HG03025 (cell line): ENCODE measurements around the gene RASAL2.

Experiments
- ATAC-seq: cut with Tn5 transposase; IDR thresholded peaks from one replicate; pipeline ENCODE4 v1.9.1; 2021; ENCODE audit warnings: mild to moderate bottlenecking, moderate library complexity; ENCODE audit not compliant: unreplicated experiment, low FRiP score

Gene RASAL2

DNA sequence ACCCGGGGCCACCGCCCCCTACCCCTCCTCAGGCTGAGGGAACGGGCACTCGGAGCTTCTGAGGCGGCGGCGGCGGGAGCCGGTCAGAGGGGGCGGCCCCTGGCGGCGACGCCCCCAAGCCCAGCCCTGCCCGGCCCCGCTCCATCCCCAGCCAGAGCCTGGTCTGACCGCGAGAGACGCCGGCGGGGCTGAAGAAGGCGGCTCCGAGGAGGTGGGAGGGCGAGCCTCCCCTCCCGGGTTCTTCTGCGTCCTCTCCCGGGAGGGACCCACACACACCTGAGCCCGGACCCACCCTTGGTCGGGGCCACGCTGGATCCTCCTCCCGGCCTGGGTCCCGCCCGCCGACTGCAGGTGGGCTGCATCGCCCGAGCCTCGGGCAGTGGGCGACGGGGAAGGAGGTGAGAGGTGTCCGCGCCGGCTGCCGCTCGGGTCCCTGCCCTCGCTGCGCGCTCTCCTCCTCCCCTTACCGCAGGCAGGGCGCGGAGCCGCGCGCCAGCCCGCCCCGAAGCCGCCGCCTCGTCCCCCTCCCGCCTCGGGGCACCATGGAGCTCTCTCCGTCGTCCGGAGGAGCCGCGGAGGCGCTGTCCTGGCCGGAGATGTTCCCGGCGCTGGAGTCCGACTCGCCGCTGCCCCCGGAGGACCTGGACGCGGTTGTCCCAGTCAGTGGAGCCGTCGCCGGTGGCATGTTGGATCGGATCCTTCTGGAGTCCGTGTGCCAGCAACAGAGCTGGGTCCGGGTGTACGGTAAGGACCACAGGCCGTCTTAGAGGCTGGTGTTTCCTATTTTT lies at the start of gene RASAL2:
Gene RASAL2 (plus strand): TSS at position 154 of the 788 bp plus-strand sequence. CDS start 389 bp downstream, at position 543.
- ATAC-seq: peak; percentile 46

DNA sequence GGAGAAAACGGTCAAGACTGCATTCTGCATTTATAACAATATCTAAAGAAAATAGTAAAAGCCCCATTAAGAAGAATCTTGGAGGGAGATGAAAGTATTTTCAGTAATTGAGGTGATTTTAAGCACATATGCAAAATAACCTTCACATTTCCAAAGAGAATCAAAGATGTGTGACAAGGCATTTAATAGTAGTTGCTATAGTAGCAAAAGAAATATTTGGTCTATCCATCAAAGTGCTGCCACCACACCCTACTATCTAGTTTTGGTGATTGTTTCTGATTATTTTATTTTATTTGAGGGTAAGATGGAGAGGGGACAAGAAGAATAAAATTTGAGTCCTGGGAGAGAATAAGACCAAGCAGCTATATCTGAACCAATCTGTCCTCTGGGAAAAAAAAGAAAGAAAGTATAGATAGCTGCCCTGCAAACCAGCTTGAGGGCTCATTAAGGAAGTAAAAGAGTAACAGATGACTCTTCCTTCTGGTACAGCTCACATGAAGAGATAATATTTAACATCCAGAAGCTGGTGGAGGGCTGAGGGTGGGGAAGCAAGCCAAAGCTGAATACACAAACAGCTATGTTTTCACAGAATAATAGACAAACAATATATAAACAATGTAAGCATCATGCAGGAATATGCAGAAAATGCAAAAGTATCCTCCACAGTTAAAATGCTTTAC lies 47.2 kb upstream of the RASAL2 start:
- ATAC-seq: no peak

DNA sequence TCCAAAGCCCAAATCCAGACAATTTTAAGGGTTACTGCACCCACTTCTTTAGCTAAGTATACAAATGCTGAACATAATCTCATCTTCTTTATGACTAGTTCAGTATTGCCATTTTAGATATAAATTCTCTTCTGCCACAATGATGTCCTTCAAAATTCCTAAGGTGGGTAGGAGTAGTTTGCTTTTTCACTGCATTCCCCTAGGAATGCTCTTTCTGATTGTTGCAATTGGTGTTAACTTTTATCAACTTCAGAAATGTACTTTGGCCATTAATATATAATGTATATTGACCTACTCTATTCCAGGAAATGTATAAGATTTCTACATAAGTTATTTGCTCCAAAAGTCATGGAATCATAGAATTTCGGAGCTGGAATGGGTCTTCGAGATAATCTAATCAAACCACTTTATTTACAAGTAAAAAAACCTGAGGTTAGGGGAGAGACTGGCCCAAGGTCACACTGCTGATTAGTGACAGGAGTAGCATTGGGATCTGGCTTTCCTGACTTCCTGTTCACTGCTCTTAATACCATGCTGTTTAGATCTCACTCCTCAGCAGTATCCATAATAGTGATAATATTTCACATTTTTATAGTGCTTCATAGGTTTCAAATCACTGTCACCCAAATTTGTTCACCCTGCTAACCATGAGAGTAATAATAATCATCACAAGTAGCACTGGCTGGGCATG lies 46.4 kb upstream of the RASAL2 start:
- ATAC-seq: no peak

DNA sequence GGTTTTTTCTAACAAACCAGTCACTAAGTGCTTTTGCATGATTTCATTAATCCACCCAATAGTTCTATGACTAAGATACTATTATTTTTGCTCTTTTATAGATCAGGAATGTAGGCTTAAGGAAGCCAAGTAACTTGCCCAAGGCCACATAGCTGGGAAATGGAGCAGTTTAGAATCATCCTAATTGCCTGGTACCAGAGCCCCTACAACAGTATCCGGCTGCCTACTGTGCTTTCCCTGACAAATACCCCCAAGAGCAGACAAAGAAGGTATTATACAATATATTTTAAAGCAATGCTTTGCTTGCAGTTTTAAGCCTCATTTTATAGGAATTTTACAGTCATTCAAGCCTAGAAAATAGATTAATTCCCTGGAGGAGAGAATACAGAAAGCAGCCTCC lies 45.5 kb upstream of the RASAL2 start:
- ATAC-seq: no peak

DNA sequence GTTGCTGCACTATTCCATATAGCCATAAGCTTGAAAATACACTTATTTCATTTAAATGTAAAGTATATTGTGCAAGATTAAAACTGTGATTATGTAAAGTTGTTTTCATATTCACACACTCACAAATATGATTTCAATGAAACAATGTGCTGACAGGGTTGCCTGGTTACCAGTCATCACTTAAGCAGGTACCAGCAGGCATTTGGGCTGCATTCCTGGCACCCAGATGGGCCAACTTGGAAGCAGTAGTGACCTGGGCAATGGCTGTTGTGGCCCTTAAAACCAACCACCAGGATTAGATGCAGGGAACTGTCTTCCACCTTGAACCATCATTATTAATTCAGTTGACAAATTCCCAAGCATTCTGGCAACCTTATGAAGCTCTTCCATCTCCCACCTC lies 45.0 kb upstream of the RASAL2 start:
- ATAC-seq: no peak

DNA sequence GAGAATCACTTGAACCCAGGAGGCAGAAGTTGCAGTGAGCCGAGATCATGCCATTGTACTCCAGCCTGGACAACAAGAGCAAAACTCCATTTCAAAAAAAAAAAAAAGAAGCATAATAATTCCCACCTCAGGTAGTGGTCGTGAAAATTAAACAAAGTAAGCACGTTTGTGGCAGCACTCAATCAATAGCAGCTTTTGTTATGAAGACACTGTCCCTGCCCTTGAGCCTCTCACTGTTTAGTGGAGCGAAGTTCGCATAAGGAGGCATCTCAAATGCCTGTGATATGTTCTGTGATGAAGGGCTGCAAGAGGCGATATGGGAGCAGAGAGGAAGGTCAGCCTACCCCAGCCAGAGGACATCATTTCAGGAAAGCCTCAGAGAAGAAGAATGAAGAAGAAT lies 43.8 kb upstream of the RASAL2 start:
- no peak for ATAC-seq

DNA sequence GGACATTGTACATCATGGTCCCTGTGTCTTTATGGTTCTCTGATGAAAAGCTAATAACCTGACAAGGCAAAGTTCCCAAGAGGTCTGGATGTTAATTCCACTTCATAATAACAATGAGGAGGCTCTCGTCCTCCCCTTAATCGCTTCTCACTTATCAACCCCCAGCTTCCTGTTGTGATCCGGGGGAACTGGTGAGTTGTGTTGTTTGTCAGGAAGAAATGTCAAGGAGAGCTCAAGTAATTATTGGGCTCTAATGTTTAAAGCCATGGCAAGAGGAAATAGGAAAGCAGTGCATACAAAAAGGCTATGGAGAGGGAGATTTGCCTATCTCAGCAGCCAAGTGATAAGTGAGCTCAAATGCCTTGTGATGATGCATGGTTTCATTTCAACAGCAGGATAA lies 42.8 kb upstream of the RASAL2 start:
- ATAC-seq: no peak

DNA sequence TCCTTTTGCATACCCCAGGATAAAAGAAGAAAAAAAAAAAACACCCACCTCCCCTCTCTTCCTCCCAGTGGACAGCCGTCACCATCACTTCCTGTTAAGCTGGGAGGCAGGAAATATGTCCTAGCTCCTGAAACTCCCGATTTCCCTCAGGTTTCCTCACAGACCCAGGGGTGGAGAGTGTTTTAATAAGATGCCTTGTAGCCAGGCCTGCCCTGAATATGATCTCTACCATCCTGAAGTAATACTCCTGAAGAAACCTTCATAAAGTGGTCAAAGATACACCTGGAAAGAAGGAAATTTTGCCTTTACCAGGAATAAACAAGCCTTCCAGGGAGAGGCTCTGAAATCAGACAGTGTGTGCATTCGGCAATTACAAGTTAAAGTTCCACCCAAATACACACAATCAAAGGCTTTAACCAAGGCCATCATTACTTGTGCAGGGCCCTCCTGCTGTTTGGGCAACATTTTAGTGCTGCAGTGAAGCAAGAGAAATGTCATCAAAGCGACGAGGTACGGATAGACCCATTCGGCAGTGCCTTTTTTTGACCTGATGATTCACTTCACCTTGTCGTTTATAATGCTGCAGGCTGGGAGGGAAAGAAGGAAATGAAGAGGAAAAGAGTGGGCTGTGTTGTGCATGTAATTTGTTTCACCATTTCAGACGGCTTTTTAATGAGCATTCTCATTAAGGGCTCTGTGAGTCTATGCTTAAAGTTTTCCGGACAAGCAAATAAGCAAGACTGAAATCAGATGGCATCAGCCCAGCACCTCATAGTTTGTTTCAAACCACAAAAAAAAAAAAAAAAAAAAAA lies 41.0 kb upstream of the RASAL2 start:
- ATAC-seq: no peak

DNA sequence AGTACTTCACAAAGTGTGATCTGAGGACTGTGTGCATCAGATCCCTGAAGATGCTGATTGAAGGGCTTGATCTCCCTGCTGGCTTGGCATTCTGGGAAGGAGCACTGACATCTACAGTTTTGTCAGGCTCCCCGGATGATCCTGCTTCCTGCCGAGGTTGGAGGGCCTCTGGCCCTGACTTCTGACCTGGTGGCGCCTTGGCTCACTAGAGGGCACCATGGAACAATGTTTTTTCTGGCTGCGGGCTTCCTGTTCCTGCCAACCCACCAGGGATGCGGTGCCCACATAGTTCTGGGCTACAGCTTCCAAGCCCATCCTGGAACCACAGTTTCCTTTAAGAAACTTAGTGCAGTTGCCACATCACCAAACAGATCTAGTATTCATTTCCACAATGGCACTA lies 38.8 kb upstream of the RASAL2 start:
- ATAC-seq: no peak

DNA sequence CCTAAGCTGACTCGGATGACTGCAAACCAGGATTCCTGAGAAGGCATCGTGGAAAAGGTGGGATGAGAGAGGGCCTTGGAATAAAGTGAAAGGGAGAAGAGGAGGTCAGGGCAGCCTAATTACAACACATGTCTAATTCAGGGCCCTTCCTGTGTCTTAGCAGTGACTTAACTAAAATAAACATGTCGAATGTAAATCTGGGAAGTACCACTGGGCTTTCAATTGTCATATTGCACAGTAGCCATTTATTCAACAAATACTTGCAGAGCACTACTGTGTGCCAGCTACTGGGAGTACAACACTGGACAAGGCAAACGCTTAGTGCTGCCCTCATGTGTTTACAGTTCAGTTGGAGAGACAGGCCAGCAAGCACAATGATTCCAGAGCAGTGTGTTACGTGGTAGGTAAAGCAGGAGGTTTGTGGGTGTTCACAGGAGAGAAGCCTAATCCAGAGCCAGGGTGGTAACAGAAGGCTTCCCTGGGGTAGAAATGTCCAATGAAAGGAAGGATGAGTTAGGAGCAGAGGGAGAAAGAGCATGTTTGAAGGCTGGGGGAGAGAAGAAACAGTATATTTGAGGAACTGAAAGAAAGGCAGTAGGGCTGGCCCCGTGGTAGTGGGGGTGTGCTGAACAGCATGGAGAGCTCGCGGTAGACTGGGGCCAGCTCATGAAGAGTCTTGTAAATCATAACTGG lies 38.0 kb upstream of the RASAL2 start:
- ATAC-seq: peak; percentile 97

DNA sequence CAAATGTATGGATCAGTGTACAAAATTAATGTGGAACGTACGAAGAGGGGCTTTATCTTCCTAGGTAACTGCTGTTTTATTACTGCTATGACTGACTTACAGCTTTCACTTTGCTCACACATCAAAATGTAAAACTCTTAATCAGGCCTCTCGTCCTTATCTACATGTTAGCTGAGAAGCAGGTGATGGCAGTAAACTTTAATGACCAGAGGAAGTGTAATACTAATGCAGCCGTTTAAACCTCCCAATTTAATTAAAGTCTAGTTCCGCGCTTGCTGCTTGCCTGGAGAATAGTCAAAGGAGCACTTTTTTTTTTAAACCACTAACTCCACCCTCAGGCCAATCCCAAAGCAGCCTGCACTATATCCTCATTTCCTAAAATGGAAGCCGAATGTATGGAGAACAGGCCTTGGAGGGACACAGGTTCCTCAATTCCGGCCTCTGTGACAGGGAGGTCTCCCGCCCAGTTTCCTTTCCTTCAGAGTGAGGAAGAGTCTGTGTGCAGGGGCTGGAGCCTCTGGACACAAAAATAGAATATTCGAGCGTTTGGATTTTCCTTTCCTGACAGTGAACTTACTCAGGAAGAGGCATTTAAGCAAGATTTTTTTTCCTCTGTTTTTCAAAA lies 36.7 kb upstream of the RASAL2 start:
- no peak for ATAC-seq

DNA sequence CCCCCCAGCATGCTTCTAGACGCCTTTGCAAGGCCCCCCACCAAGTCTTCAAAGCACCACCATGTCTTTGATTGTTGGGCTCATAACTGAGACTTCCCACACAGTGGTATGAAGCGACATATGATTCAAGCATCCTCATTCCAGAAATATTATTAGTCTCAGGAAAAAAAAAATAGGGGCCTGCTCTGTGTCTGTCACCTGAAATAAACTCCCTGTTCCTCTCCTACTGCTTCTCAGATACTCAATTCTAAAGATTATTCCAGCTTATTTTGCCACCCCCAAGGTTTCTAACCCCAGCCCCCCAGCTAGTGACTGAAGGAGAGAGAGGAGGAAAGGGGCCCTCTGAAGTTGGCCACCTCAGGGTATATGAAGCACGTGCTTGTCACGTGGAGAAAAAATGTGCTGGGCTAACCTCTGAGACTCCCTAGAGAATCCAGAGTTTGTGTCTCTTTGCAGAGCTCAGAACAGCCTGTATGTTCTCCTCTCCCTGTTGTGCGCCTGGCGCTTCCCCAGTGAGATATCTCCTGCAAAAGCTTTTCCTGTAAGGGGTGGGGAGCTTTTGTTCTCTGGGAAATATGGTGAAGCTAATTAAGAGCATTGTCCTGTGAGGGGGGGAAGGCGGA lies 35.9 kb upstream of the RASAL2 start:
- no peak for ATAC-seq

DNA sequence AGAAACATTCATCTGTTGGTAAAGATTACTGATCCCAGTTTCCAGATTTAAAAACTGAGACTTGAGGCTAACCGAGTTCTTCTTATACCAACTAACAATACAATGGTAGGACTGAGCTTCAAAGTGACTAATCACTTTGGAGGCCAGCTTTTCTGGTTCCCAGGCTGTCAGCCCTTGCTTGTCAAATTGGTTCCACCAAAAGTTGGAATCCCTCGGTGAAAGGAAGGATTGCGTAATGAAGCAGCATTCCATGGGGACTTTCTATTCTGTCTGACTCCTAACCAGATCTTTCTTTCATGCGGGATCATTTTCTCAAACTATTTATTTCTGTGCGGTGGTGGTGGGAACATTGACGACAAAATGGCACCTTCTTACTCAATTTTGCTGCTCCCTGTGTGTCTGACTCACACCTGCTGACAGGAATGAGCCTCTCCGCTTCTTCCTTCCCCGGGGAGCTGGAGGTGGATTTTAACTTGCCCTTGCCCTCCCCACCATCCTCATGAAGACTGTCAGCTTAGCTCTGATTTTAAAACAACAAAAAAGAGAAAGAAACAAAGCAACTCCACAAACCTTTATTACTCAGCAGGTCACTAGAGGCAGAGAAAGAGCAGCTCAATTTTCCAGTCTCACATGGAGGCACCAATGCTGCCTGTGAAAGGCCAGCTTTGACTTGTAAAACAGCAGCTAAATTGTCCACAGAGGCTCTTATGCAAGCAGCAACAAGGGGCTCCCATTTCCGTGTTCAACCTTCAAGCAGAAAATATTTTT lies 32.9 kb upstream of the RASAL2 start:
- no peak for ATAC-seq

DNA sequence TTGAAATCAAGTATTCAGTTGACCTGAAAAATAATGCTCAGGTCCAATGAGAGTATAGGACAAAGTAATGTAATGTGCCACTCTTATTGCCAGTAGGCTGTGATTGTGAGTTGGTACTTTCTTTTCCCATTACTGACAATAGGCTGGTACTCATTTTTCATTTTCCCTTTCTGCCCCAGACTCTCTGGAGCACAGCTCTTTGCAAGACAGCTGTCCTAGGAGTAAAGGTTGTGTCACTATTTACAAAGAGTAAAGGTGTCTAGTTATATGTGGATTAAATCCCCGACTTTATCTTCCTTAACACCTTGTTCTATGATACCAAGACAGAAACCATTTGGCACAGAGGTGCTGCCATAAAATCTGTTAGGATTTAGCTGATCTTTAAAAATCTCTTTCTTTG lies 32.3 kb upstream of the RASAL2 start:
- ATAC-seq: no peak

DNA sequence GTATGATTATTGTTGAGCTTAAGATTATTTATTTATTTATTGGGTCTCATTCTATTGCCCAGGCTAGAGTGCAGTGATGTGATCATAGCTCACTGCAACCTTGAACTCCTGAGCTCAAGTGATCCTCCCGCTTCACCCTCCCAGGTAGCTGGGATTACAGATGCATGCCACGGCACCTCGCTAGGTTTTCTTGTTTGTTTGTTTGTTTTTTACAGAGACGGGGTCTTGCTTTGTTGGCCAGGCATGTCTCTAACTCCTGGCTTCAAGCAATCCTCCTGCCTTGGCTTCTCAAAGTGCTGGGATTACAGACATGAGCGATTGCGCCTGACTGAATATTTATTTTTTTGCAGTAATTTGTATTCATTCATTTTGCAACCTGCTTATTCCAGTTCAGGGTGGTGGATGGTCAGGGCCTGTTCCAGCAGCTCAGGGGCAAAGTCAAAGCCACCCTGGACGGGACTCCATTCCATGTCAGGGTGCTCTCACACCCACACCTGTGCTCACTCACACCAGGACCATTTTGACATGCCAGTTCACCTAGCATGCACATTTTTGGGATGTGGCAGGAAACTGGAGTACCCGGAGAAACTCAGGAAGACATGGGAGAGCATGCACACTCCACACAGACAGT lies 29.6 kb upstream of the RASAL2 start:
- ATAC-seq: no peak

DNA sequence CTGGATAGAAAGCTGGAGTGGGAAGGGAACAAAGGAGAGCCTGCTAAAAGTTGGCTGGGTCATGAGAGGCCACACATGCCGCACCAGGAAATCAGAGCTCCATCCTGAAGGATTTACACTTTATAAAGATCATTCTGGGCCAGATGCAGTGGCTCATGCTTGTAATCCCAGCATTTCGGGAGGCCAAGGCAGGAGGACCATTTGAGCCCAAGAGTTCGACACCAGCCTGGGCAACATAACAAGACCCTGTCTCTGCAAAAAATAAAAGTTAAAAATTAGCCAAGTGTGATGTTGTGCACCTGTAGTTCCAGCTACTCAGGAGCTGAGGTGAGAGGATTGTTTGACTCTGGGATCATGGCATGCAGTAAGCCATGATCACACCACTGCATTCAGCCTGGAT lies 28.7 kb upstream of the RASAL2 start:
- no peak for ATAC-seq

DNA sequence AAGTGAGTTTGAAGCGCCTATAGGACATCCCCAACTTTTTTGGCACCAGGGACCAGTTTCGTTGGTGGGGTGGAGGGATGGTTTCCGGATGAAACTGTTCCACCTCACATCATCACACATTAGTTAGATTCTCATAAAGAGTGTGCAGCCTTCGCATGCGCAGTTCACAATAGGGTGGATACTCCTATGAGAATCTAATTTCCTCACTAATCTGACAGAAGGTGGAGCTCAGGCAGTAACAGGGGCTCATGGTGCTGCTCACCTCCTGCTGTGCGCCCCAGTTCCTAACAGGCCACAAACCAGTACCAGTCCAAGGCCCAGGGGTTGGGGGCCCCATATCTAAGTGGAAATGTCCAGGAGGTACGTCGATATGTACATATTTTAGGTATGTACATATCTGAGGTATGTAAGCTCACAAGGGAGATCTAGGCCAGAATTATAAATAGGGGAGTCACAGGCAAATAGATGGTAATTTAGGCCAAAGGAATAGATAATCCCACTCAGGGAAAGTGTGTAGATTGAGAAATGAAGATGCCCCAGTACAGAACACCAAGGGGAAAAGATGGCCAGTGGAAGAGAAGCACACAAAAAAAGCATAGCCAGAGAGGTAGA lies 27.5 kb upstream of the RASAL2 start:
- ATAC-seq: peak; percentile 27
